Chondrocyte (in vitro differentiated cells): ENCODE data around the gene UAP1L1. TPM values are rescaled to one million over a fixed set of nuclear protein-coding genes. Genes with fewer than 3 reads are reported as not detected.
A peak's percentile ranks its signal among the peaks of the same experiment; 100 is the strongest.

Source experiments
- DNase-seq: peaks from one replicate; pipeline ENCODE4 v3.0.0; 2021; ENCODE audit warnings: mixed read lengths, low spot score
- H3K27ac Mint-ChIP-seq: one replicate; pipeline ENCODE4 v1.8.0; 2021; ENCODE audit warnings: mild to moderate bottlenecking, moderate library complexity, mixed read lengths; ENCODE audit not compliant: unreplicated experiment
- H3K27me3 Mint-ChIP-seq: 2 replicates; pipeline ENCODE4 v1.8.0; 2021; ENCODE audit warnings: low read depth, mixed read lengths
- H3K36me3 Mint-ChIP-seq: 2 replicates; pipeline ENCODE4 v1.8.0; 2021; ENCODE audit warnings: low read depth, mixed read lengths
- H3K4me1 Mint-ChIP-seq: 2 replicates; pipeline ENCODE4 v1.8.0; 2021; ENCODE audit warnings: low read depth, mild to moderate bottlenecking, mixed read lengths
- H3K4me3 Mint-ChIP-seq: one replicate; pipeline ENCODE4 v1.8.0; 2021; ENCODE audit warnings: mild to moderate bottlenecking, moderate library complexity, mixed read lengths; ENCODE audit not compliant: unreplicated experiment
- H3K9me3 Mint-ChIP-seq: 2 replicates; pipeline ENCODE4 v1.8.0; 2021; ENCODE audit warnings: low read depth, mixed read lengths
- total RNA-seq: library from RNA; stranded (reverse); gene quantifications from 3 replicates; pipeline ENCODE4 v1.2.1, GENCODE V29; 2021
- TF ChIP-seq, protein P1 (sequence below): fragments of 200-600 bp; sonication (generic); IDR thresholded peaks from 2 replicates; pipeline ENCODE4 v1.5.0; 2021; ENCODE audit warnings: antibody characterized with exemption, mild to moderate bottlenecking, moderate library complexity

The UAP1L1 gene
- total RNA-seq, 1 donor from 2014 or later, result 44.0 TPM

DNA sequence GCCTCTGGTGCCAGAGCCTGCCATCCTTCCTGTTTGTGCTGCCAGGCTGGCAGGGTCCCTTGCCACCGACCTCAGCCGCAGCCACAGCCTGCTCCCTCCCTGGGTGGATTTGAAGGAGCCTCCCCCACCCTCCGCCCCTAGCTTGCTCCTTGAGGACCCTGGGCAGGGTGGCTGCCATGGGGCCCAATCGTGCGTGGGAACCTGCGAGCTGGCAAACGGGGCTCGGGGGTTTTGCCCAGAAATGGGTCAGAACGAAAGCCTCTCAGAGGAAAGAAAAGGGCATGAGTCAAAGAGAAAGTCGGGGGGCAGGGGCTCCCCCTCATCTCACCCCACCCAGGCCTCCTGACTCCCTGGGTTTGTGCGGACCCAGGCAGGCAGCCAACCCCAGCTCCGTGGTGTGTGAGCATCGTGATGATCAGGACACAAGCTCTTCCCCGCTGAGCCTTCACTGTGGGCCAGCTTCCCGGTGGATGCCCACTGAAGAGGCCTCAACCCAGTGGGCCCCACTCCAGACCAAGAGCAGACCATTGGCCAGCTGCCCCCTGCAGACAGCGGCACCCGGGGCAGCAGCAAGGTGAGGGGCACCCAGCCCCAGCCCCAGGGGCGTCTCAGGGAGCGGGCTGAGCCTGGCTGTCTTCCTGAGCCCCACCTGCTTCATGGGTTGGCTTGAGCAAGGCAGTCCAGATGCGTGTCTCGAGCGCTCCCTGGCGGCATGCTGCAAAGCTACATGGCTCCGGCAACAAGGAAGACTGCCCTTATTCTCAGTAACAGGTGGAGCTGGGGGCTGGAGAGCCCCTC lies 42.4 kb upstream of the UAP1L1 start:
- peaks cover 4% of the 10 kb centered on the region for H3K36me3 Mint-ChIP-seq
- no peak for DNase-seq
- H3K27me3 Mint-ChIP-seq, result no peaks in the 10 kb centered on the region
- H3K27ac Mint-ChIP-seq, result no peak overlapping the region
- H3K4me1 Mint-ChIP-seq, result no peaks in the 10 kb centered on the region
- H3K4me3 Mint-ChIP-seq, result no peak overlapping the region
- TF ChIP-seq, protein P1, sequence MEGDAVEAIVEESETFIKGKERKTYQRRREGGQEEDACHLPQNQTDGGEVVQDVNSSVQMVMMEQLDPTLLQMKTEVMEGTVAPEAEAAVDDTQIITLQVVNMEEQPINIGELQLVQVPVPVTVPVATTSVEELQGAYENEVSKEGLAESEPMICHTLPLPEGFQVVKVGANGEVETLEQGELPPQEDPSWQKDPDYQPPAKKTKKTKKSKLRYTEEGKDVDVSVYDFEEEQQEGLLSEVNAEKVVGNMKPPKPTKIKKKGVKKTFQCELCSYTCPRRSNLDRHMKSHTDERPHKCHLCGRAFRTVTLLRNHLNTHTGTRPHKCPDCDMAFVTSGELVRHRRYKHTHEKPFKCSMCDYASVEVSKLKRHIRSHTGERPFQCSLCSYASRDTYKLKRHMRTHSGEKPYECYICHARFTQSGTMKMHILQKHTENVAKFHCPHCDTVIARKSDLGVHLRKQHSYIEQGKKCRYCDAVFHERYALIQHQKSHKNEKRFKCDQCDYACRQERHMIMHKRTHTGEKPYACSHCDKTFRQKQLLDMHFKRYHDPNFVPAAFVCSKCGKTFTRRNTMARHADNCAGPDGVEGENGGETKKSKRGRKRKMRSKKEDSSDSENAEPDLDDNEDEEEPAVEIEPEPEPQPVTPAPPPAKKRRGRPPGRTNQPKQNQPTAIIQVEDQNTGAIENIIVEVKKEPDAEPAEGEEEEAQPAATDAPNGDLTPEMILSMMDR, result peak; percentile 85
- H3K9me3 Mint-ChIP-seq, result no peaks in the 10 kb centered on the region

DNA sequence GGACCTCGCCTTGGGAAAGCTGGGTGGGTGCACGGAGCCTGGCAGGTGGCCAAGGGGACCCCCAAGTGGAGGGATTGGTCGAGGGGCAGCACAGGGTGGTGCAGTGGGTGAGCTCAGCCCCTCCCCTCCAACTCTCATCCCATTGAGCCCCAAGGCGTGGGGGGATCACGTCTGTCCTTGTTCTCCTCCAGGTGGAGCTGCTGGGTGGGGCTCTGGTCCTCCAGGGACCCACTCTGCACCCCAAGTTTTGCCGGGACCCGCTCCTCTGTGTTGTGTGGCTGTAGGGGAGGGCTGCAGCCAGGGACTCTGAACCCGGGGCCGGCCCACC lies 41.8 kb upstream of the UAP1L1 start:
- no peaks in the 10 kb centered on the region for H3K27me3 Mint-ChIP-seq
- no peak overlapping the region for H3K27ac Mint-ChIP-seq
- H3K4me3 Mint-ChIP-seq, result no peak overlapping the region
- H3K36me3 Mint-ChIP-seq, result peaks cover 4% of the 10 kb centered on the region
- TF ChIP-seq, protein P1, result peak; percentile 71
- no peak for DNase-seq
- no peaks in the 10 kb centered on the region for H3K4me1 Mint-ChIP-seq
- no peaks in the 10 kb centered on the region for H3K9me3 Mint-ChIP-seq

DNA sequence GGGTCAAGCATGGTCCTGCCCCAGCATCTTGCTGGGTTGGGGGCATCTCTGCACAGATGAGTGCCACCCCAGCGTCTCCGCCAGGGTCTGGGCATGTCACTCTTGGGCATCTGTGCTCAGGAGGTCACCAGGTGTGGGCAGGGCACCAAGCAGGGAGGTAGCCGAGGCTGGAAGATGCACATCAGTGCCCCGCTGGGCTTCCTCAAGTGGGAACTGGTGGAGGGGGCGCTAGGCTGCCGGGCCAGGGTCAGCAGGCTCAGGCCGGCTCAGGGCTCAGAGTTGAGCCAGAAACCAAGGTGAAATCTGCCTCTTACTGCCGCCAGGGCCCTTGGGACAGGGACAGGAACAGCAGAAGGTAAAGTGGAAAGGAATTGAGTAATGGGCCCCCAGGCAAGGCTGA lies 41.4 kb upstream of the UAP1L1 start:
- Mint-ChIP-seq H3K9me3 (no peaks in the 10 kb centered on the region), H3K27ac (no peak overlapping the region), H3K4me3 (no peak overlapping the region), H3K4me1 (no peaks in the 10 kb centered on the region), H3K27me3 (no peaks in the 10 kb centered on the region), H3K36me3 (peaks cover 4% of the 10 kb centered on the region)
- TF ChIP-seq, protein P1, result no peak
- DNase-seq, result no peak

DNA sequence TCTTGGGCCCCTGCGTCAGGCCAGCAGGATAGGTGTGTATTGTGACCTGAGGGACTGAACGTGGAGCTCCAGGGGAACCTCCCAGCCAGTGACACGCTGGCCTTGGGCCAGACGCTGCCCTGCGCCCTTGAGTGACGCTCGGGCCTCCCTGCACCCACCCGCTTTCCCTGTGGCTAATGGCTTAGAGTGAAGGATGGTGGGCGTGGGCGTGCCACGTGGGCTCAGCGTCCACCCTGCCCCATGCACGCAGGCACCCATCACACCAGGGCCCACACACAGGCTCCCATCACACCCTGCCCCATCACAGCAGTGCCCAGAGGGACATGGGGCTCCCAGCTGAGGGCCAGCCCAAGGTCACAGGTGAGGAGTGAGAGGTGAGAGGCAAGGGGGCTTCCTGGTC lies 40.3 kb upstream of the UAP1L1 start:
- TF ChIP-seq, protein P1, result no peak
- H3K27ac Mint-ChIP-seq, result no peak overlapping the region
- DNase-seq, result no peak
- H3K9me3 Mint-ChIP-seq, result no peaks in the 10 kb centered on the region
- no peaks in the 10 kb centered on the region for H3K27me3 Mint-ChIP-seq
- peaks cover 4% of the 10 kb centered on the region for H3K36me3 Mint-ChIP-seq
- H3K4me3 Mint-ChIP-seq, result no peak overlapping the region
- no peaks in the 10 kb centered on the region for H3K4me1 Mint-ChIP-seq

DNA sequence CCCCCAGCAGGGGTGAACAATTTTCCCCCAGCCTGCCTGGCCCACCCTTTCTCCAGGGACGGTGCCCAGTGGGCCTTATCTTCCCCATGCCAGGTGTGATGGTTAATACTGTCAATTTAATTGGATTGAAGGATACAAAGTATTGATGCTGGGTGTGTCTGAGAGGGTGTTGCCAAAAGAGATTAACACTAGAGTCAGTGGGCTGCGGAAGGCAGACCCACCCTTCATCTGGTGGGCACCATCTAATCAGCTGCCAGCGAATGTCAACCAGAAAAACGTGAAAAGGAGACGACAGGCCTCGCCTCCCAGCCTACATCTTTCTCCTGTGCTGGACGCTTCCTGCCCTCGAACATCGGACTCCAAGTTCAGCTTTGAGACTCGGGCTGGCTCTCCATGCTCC lies 39.8 kb upstream of the UAP1L1 start:
- no peak for DNase-seq
- TF ChIP-seq, protein P1, result no peak
- Mint-ChIP-seq H3K27ac (no peak overlapping the region), H3K27me3 (no peaks in the 10 kb centered on the region), H3K36me3 (peaks cover 4% of the 10 kb centered on the region), H3K9me3 (no peaks in the 10 kb centered on the region), H3K4me1 (no peaks in the 10 kb centered on the region), H3K4me3 (no peak overlapping the region)
